ENCODE data around the gene MAP2K4. TPM values are rescaled to one million over a fixed set of nuclear protein-coding genes. Genes with fewer than 3 reads are reported as not detected.

MAP2K4 gene
- polyA plus RNA-seq, 2 of the 4 experiments (the other 2 are of a cell fraction): 28.9 to 47.7 TPM

DNA sequence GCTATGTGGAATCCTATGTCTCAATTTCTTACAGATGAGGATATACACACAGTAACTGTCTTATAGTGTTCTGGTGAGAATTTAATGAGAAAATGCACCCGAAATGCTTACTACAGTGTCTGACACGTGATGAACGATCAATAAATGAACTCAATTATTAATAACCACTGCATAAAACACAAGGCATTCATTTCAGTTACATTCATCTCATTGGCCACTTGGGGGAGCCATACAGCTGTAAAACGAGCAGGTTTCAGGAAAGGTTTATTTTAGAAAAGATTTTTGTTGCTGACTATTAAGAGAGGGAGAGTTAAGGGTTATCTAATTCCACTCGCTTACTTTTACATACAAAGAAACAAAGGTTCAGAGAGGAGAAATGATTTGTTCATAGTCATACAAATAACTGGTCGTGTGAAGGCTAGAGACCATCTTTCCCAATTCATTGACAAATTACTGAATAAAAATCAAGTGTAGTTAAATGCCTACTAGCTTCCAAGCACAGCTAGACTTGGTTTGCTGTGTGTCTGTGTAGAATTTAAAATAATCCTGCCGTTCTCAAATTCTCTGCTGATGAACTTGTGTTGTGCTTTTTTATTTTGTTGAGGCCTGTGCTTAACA is 160.1 kb downstream of the MAP2K4 start (continued):
- no peak for TF ChIP-seq FOSL2 (IDR thresholded peaks at IDR 0.05)
- no peak for TF ChIP-seq FOSL2 (CRISPR knock-in tag; IDR thresholded peaks at IDR 0.05)
- TF ChIP-seq PHF8 (IDR thresholded peaks at IDR 0.05; ENCODE audit: borderline replicate concordance, low read depth): no peak

DNA sequence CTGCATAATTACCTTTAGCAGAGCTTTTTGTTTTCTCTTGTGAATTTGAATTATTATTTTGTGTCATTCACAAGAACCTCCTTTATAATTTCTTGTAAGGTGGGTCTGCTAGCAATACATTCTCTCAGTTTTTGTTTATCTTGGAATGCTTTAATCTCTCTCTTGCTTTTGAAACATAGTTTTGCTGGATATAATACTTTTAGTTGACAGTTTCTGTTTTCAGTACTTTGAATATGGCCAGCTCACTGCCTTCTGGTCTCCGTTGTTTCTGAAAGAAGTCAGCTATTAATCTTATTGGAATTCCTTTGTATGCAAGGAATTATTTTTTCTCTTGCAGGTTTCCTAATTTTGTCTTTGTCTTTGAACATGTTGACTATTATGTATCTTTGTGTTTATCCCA is 167.0 kb downstream of the MAP2K4 start:
- no peak overlapping the region for H3K4me2 ChIP-seq
- ATAC-seq: no peak
- H3K9me3 ChIP-seq: peaks cover 10% of the 10 kb centered on the region; the same call in 1 of the 3 replicates
- ChIA-PET CTCF (interaction anchor here (1.4 kb wide), 1 partner anchor 480 kb away, joined by 6 read pairs; no protein-coding TSS in a partner anchor), POLR2A (no interaction called here)
- FAIRE-seq: no peak
- DNase-seq (ENCODE audit: low read depth in 1 of 2, low spot score in 1 of 2): no peak
- H3K4me3 ChIP-seq: no peak overlapping the region
- TF ChIP-seq ATOH8 (CRISPR knock-in tag; IDR thresholded peaks at IDR 0.05; ENCODE audit: low read depth): no peak
- no peak for TF ChIP-seq RARB (CRISPR knock-in tag; IDR thresholded peaks at IDR 0.05)
- no peak for TF ChIP-seq JUNB (IDR thresholded peaks at IDR 0.05)
- TF ChIP-seq, protein P1, sequence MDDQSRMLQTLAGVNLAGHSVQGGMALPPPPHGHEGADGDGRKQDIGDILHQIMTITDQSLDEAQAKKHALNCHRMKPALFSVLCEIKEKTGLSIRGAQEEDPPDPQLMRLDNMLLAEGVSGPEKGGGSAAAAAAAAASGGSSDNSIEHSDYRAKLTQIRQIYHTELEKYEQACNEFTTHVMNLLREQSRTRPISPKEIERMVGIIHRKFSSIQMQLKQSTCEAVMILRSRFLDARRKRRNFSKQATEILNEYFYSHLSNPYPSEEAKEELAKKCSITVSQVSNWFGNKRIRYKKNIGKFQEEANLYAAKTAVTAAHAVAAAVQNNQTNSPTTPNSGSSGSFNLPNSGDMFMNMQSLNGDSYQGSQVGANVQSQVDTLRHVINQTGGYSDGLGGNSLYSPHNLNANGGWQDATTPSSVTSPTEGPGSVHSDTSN (IDR thresholded peaks at IDR 0.05): no peak
- TF ChIP-seq HEYL (CRISPR knock-in tag; IDR thresholded peaks at IDR 0.05): no peak
- TF ChIP-seq ZFP36 (IDR thresholded peaks at IDR 0.05; ENCODE audit: borderline replicate concordance, partially characterized antibody): no peak
- TF ChIP-seq FOXS1 (CRISPR knock-in tag; IDR thresholded peaks at IDR 0.05): no peak
- no peak for TF ChIP-seq USF2 (IDR thresholded peaks at IDR 0.05)
- no peak for TF ChIP-seq POLR2A (IDR thresholded peaks at IDR 0.05; ENCODE audit: low read length)
- no peak for TF ChIP-seq CHD2 (IDR thresholded peaks at IDR 0.05; ENCODE audit: low read length, partially characterized antibody)
- no peak for TF ChIP-seq SMC3 (IDR thresholded peaks at IDR 0.05)
- no peak for TF ChIP-seq SREBF2 (IDR thresholded peaks at IDR 0.05)
- TF ChIP-seq MYC (IDR thresholded peaks at IDR 0.05; ENCODE audit: borderline replicate concordance, low read length): no peak
- no peak for TF ChIP-seq ZC3H11A (IDR thresholded peaks at IDR 0.05)
- TF ChIP-seq FOSL2 (IDR thresholded peaks at IDR 0.05): no peak
- no peak for TF ChIP-seq FOSL2 (CRISPR knock-in tag; IDR thresholded peaks at IDR 0.05)
- no peak for TF ChIP-seq NR3C1 (IDR thresholded peaks at IDR 0.05)
- TF ChIP-seq KDM5A (IDR thresholded peaks at IDR 0.05): no peak
- no peak for TF ChIP-seq CHD4 (IDR thresholded peaks at IDR 0.05; ENCODE audit: borderline replicate concordance)
- H3K27ac ChIP-seq: no peak overlapping the region
- H3K4me1 ChIP-seq: no peaks in the 10 kb centered on the region
- 37% methylated on average over 1 of the region's 1 CpG for WGBS (ENCODE audit: missing lambda C conversion rate)

- no peak overlapping the region for H3K4me2 ChIP-seq
- CTCF ChIA-PET: interaction anchor here (1.0 to 1.7 kb wide), 2 partner anchors 12 to 837 kb away, joined by 3 to 7 read pairs; no protein-coding TSS in a partner anchor
- H3K4me1 ChIP-seq: no peaks in the 10 kb centered on the region
- DNase-seq (ENCODE audit: low read depth in 1 of 2, low spot score in 1 of 2) (no peak), FAIRE-seq (no peak), ATAC-seq (no peak)
- POLR2A ChIA-PET: no interaction called here
- no peak overlapping the region for H3K4me3 ChIP-seq
- no peak overlapping the region for H3K27ac ChIP-seq
- TF ChIP-seq RAD21 (conservative IDR thresholded peaks at IDR 0.05 in 1 of 2, IDR thresholded peaks at IDR 0.05 in 1 of 2) (no peak), FOSB (CRISPR knock-in tag; IDR thresholded peaks at IDR 0.05) (no peak), CTCF (IDR thresholded peaks at IDR 0.05) (no peak), ZSCAN20 (CRISPR knock-in tag; IDR thresholded peaks at IDR 0.05) (no peak), GATA3 (IDR thresholded peaks at IDR 0.05; ENCODE audit: borderline replicate concordance) (no peak), ZFP36 (IDR thresholded peaks at IDR 0.05; ENCODE audit: borderline replicate concordance, partially characterized antibody) (no peak), POLR2AphosphoS2 (conservative IDR thresholded peaks at IDR 0.05; ENCODE audit: low read length) (no peak), SMC3 (IDR thresholded peaks at IDR 0.05) (no peak), NR3C1 (IDR thresholded peaks at IDR 0.05) (no peak), CBX8 (IDR thresholded peaks at IDR 0.05) (no peak), ZNF302 (CRISPR knock-in tag; IDR thresholded peaks at IDR 0.05) (no peak), FOXS1 (CRISPR knock-in tag; IDR thresholded peaks at IDR 0.05) (no peak), HDAC2 (IDR thresholded peaks at IDR 0.05) (no peak), RFX5 (IDR thresholded peaks at IDR 0.05) (no peak)
- TF ChIP-seq, protein P2, sequence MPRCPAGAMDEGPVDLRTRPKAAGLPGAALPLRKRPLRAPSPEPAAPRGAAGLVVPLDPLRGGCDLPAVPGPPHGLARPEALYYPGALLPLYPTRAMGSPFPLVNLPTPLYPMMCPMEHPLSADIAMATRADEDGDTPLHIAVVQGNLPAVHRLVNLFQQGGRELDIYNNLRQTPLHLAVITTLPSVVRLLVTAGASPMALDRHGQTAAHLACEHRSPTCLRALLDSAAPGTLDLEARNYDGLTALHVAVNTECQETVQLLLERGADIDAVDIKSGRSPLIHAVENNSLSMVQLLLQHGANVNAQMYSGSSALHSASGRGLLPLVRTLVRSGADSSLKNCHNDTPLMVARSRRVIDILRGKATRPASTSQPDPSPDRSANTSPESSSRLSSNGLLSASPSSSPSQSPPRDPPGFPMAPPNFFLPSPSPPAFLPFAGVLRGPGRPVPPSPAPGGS (IDR thresholded peaks at IDR 0.05): no peak
- H3K9me3 ChIP-seq: peaks cover 9% of the 10 kb centered on the region; the same call in 1 of the 3 replicates
- 22% methylated on average over 3 of the region's 3 CpGs for whole genome bisulfite sequencing (ENCODE audit: missing lambda C conversion rate)
These were observed 172.6 kb downstream of the MAP2K4 start for GRCh38 chr17:12193144-12193735.

All from A549 (cell line).